MM.1S (cell line): Measurements from ENCODE around the gene RABGAP1L.

Experiments
- DNase-seq: peaks from one replicate; pipeline ENCODE4 v3.0.0-alpha.2; 2015
- H2AFZ ChIP-seq: fragments of 300-600 bp; sonication (generic); 2 replicates; pipeline ENCODE4 v1.6.0; 2016; ENCODE audit warnings: antibody characterized with exemption, low read length
- H3F3A ChIP-seq: fragments of 300-600 bp; sonication (generic); 2 replicates; pipeline ENCODE4 v1.6.1; 2016; ENCODE audit warnings: mild to moderate bottlenecking, antibody characterized with exemption, low read length, moderate library complexity, mixed read lengths; ENCODE audit not compliant: insufficient read depth
- H3K27ac ChIP-seq: fragments of 300-600 bp; sonication (generic); 2 replicates; pipeline ENCODE4 v1.5.1; 2016; ENCODE audit warnings: mild to moderate bottlenecking, low read length
- H3K27me3 ChIP-seq: fragments of 300-600 bp; sonication (generic); replicated peaks from 2 replicates; pipeline ENCODE4 v1.6.0; 2016; ENCODE audit warnings: low read length; ENCODE audit not compliant: insufficient read depth
- H3K36me3 ChIP-seq: fragments of 300-600 bp; sonication (generic); replicated peaks from 2 replicates; pipeline ENCODE4 v1.6.1; 2016; ENCODE audit warnings: mild to moderate bottlenecking, low read length, mixed read lengths; ENCODE audit not compliant: insufficient read depth
- H3K4me1 ChIP-seq: fragments of 300-600 bp; sonication (generic); 2 replicates; pipeline ENCODE4 v1.6.1; 2016; ENCODE audit warnings: low read length, mixed read lengths
- H3K4me2 ChIP-seq: fragments of 300-600 bp; sonication (generic); 2 replicates; pipeline ENCODE4 v1.6.0; 2016; ENCODE audit warnings: low read depth, low read length
- H3K4me3 ChIP-seq: fragments of 300-600 bp; sonication (generic); 2 replicates; pipeline ENCODE4 v1.5.1; 2016; ENCODE audit warnings: low read length, mixed read lengths
- H3K79me2 ChIP-seq: fragments of 300-600 bp; sonication (generic); 2 replicates; pipeline ENCODE4 v1.6.1; 2016; ENCODE audit warnings: mixed run types, low read length, mixed read lengths
- H3K9ac ChIP-seq: fragments of 300-600 bp; sonication (generic); 2 replicates; pipeline ENCODE4 v1.6.1; 2016; ENCODE audit warnings: low read length, mixed read lengths
- H3K9me2 ChIP-seq: fragments of 300-600 bp; sonication (generic); replicated peaks from 2 replicates; pipeline ENCODE4 v1.6.1; 2016; ENCODE audit warnings: mild to moderate bottlenecking, low read length, mixed read lengths; ENCODE audit not compliant: insufficient read depth
- H3K9me3 ChIP-seq: fragments of 300-600 bp; sonication (generic); replicated peaks from 2 replicates; pipeline ENCODE4 v1.6.1; 2016; ENCODE audit warnings: mild to moderate bottlenecking, low read length, mixed read lengths; ENCODE audit not compliant: insufficient read depth
- H4K20me1 ChIP-seq: fragments of 300-600 bp; sonication (generic); 2 replicates; pipeline ENCODE4 v1.6.1; 2016; ENCODE audit warnings: mild to moderate bottlenecking, low read length, moderate library complexity, mixed read lengths; ENCODE audit not compliant: insufficient read depth
- CTCF ChIP-seq: fragments of 300-600 bp; sonication (generic); IDR thresholded peaks from 2 replicates; pipeline ENCODE4 v1.5.1; 2016; ENCODE audit warnings: antibody characterized with exemption, low read length, mixed read lengths
- EZH2 ChIP-seq: fragments of 300-600 bp; sonication (generic); optimal IDR thresholded peaks from 2 replicates; pipeline ENCODE3; 2017; ENCODE audit warnings: low read depth, mild to moderate bottlenecking, antibody characterized with exemption, low read length, mixed read lengths
- EZH2phosphoT487 ChIP-seq: fragments of 300-600 bp; sonication (generic); IDR thresholded peaks from 2 replicates; pipeline ENCODE4 v1.6.1; 2018; ENCODE audit warnings: antibody characterized with exemption, low read length

The RABGAP1L gene

GRCh38 chr1:174114106-174114505, 45.2 kb upstream of the RABGAP1L start:
- Histone ChIP-seq H3K36me3 (no peaks in the 10 kb centered on the region), H3K9me3 (no peaks in the 10 kb centered on the region), H3K4me2 (no peak overlapping the region), H3K9ac (no peak overlapping the region), H4K20me1 (no peaks in the 10 kb centered on the region), H3K79me2 (no peaks in the 10 kb centered on the region), H3K4me3 (no peak overlapping the region), H3K9me2 (no peaks in the 10 kb centered on the region), H3F3A (no peaks in the 10 kb centered on the region), H3K27ac (no peak overlapping the region), H3K27me3 (no peaks in the 10 kb centered on the region), H2AFZ (no peak overlapping the region), H3K4me1 (no peaks in the 10 kb centered on the region)
- TF ChIP-seq EZH2 (no peak), EZH2phosphoT487 (no peak), CTCF (no peak)
- DNase-seq, result no peak

GRCh38 chr1:174114788-174115448, 44.4 kb upstream of the RABGAP1L start:
- Histone ChIP-seq H3K27me3 (no peaks in the 10 kb centered on the region), H3K4me2 (no peak overlapping the region), H3F3A (no peaks in the 10 kb centered on the region), H4K20me1 (no peaks in the 10 kb centered on the region), H3K9me3 (no peaks in the 10 kb centered on the region), H3K79me2 (no peaks in the 10 kb centered on the region), H3K27ac (no peak overlapping the region), H3K36me3 (no peaks in the 10 kb centered on the region), H2AFZ (no peak overlapping the region), H3K9ac (no peak overlapping the region), H3K4me1 (no peaks in the 10 kb centered on the region), H3K4me3 (no peak overlapping the region), H3K9me2 (no peaks in the 10 kb centered on the region)
- TF ChIP-seq EZH2phosphoT487 (no peak), EZH2 (no peak), CTCF (peak; percentile 82)
- DNase-seq, result peak; percentile 62

- no peak overlapping the region for H3K4me2 ChIP-seq
- no peak for TF ChIP-seq EZH2phosphoT487
- TF ChIP-seq CTCF, result no peak
- TF ChIP-seq EZH2, result no peak
- no peaks in the 10 kb centered on the region for H4K20me1 ChIP-seq
- no peaks in the 10 kb centered on the region for H3K9me3 ChIP-seq
- no peaks in the 10 kb centered on the region for H3F3A ChIP-seq
- no peaks in the 10 kb centered on the region for H3K4me1 ChIP-seq
- H3K27ac ChIP-seq, result no peak overlapping the region
- no peak for DNase-seq
- H3K9me2 ChIP-seq, result no peaks in the 10 kb centered on the region
- no peaks in the 10 kb centered on the region for H3K36me3 ChIP-seq
- H3K9ac ChIP-seq, result no peak overlapping the region
- H3K27me3 ChIP-seq, result no peaks in the 10 kb centered on the region
- H3K79me2 ChIP-seq, result no peaks in the 10 kb centered on the region
- H3K4me3 ChIP-seq, result no peak overlapping the region
- no peak overlapping the region for H2AFZ ChIP-seq
Measured at GRCh38 chr1:174116042-174116441, 43.3 kb upstream of the RABGAP1L start.
